Small intestine (tissue), 7 donors: ENCODE data around the gene CACNA2D1. TPM values are rescaled to one million over a fixed set of nuclear protein-coding genes. Genes with fewer than 3 reads are reported as not detected.

ENCODE experiments used
- DNase-seq, 2 donors: peaks; one replicate each; pipeline versions ENCODE4 v3.0.0 to v3.0.0-alpha.2; 2013
- FAIRE-seq: peaks from 2 replicates; lab custom pipeline; 2012; peaks lifted over from hg19 to GRCh38; lab: Jason Lieb, UNC
- H3K27ac ChIP-seq, 3 donors: one replicate each; pipeline ENCODE4 v1.5.1; 2013; ENCODE audit warnings: low read length in 2 of 3, mild to moderate bottlenecking in 2 of 3, control low read depth in 1 of 3, inconsistent platforms in 1 of 3, low read depth in 1 of 3, moderate library complexity in 1 of 3
- H3K27me3 ChIP-seq, 3 donors: one replicate each; pipeline ENCODE4 v1.6.1; 2013; ENCODE audit warnings: low read length in 3 of 3, inconsistent platforms in 1 of 3; ENCODE audit not compliant: control insufficient read depth in 3 of 3, insufficient read depth in 3 of 3
- H3K36me3 ChIP-seq, 3 donors: one replicate each; pipeline ENCODE4 v1.6.1; 2013; ENCODE audit warnings: low read length in 3 of 3, inconsistent platforms in 1 of 3, low read depth in 1 of 3, mild to moderate bottlenecking in 1 of 3, moderate library complexity in 1 of 3; ENCODE audit not compliant: control insufficient read depth in 3 of 3, insufficient read depth in 2 of 3
- H3K4me1 ChIP-seq, 3 donors: one replicate each; pipeline ENCODE4 v1.6.1; 2013; ENCODE audit warnings: low read length in 2 of 3, inconsistent platforms in 1 of 3, low read depth in 1 of 3, mild to moderate bottlenecking in 1 of 3, moderate library complexity in 1 of 3; ENCODE audit not compliant: control insufficient read depth in 3 of 3, insufficient read depth in 2 of 3
- H3K4me3 ChIP-seq, 3 donors: one replicate each; pipeline ENCODE4 v1.5.1; 2013; ENCODE audit warnings: low read length in 3 of 3, control low read depth in 1 of 3, inconsistent platforms in 1 of 3, low read depth in 1 of 3, mild to moderate bottlenecking in 1 of 3, moderate library complexity in 1 of 3
- H3K9me3 ChIP-seq, 2 donors: one replicate each; pipeline ENCODE4 v1.6.1; 2013; ENCODE audit warnings: low read depth in 1 of 2, low read length in 1 of 2; ENCODE audit not compliant: control insufficient read depth in 2 of 2, insufficient read depth in 1 of 2
- WGBS, 3 donors: extraction: QIAGEN DNeasy Blood & Tissue Kit; methylation state at CpG; one replicate each; pipeline ENCODE4 v1.1.7; 2013; 5-methylcytosine and 5-hydroxymethylcytosine counted together
- polyA plus RNA-seq, 4 donors: library from polyadenylated mRNA; stranded (reverse) in 3 of 4; unstranded in 1 of 4; fragments of 200-250 nt in 3 of 4; fragments of 120-200 nt in 1 of 4; gene quantifications; one replicate each; pipeline versions ENCODE4 v1.2.1 to v1.2.3, GENCODE V29; 2013
- donor health status: healthy with polysubstance abuse.
- donor health status: control.
- donor health status: control.
- donor health status: Bipolar disorder and iron deficiency.
- donor health status: healthy.

The CACNA2D1 gene
- polyA plus RNA-seq, 4 donors: 1.3 to 4.8 (median 2.7) TPM

DNA sequence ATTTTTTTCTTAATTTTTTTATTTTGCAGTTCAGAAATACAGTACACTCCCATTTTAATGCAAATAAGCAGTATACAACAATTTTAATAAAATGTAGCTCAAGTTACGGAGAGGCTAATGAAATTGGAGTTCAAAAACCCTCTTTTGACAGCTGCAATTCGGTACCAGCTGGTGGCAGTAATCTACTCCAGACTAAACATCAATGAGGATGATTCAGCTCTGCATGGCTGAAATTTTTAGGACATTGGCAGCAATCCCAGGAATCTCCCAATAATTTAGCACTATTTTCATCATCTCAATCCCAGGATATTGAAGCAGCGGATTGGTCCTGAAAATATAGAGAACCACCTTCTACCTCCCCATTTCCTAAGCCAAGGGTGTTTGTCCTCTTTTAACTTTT, 278.8 kb downstream of the CACNA2D1 start:
- H3K9me3 ChIP-seq: no peaks in the 10 kb centered on the region
- H3K4me1 ChIP-seq: no peaks in the 10 kb centered on the region
- no peaks in the 10 kb centered on the region for H3K27me3 ChIP-seq
- 43 to 60% (median 44%) methylated on average over 3 of the region's 3 CpGs for WGBS, 3 donors
- no peak overlapping the region for H3K4me3 ChIP-seq
- FAIRE-seq (no peak), DNase-seq (no peak)
- no peak overlapping the region for H3K27ac ChIP-seq
- no peaks in the 10 kb centered on the region for H3K36me3 ChIP-seq

GRCh38 chr7:82164410-82164809, 279.2 kb downstream of the CACNA2D1 start:
- no peak for FAIRE-seq
- 83 to 95% (median 88%) methylated on average over 1 of the region's 1 CpG for WGBS, 3 donors

DNA sequence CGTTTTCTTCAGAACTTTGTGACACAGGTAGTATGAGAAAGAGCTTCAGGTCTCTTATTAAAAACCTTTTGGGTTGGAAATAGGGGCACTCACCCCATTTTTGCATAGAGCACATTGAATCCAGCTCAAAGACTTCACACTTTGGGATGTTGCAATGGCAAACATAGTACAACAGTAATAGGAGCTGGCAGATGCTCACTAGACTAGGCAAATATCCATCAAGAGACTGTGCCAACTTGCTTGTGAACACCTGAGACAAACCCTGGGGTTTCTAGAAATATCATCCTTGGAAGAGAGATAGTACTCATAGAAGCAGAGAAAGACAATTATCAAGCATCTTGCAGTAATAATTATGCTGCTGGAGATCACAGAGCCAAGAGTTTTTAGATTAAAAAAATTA, 280.0 kb downstream of the CACNA2D1 start:
- H3K4me1 ChIP-seq: no peaks in the 10 kb centered on the region
- FAIRE-seq: no peak
- WGBS, 3 donors: 43 to 83% (median 67%) methylated on average over 1 of the region's 1 CpG
- no peak overlapping the region for H3K27ac ChIP-seq
- H3K36me3 ChIP-seq: no peaks in the 10 kb centered on the region
- no peak for DNase-seq
- H3K27me3 ChIP-seq: no peaks in the 10 kb centered on the region
- no peaks in the 10 kb centered on the region for H3K9me3 ChIP-seq
- H3K4me3 ChIP-seq: no peak overlapping the region

More at GRCh38 chr7:82164410-82164809, 279.2 kb downstream of the CACNA2D1 start:
- no peak overlapping the region for H3K4me3 ChIP-seq
- H3K27me3 ChIP-seq: no peaks in the 10 kb centered on the region
- H3K4me1 ChIP-seq: no peaks in the 10 kb centered on the region
- H3K27ac ChIP-seq: no peak overlapping the region
- H3K9me3 ChIP-seq: no peaks in the 10 kb centered on the region
- no peak for DNase-seq
- no peaks in the 10 kb centered on the region for H3K36me3 ChIP-seq

- H3K27me3 ChIP-seq: no peaks in the 10 kb centered on the region
- H3K4me3 ChIP-seq: no peak overlapping the region
- FAIRE-seq (no peak), DNase-seq (no peak)
- WGBS, 3 donors: 34 to 55% (median 53%) methylated on average over 2 of the region's 2 CpGs
- no peaks in the 10 kb centered on the region for H3K9me3 ChIP-seq
- no peak overlapping the region for H3K27ac ChIP-seq
- no peaks in the 10 kb centered on the region for H3K36me3 ChIP-seq
- H3K4me1 ChIP-seq: no peaks in the 10 kb centered on the region
Observed at GRCh38 chr7:82162289-82162688, 281.3 kb downstream of the CACNA2D1 start.

GRCh38 chr7:82158327-82158726, 285.2 kb downstream of the CACNA2D1 start:
- DNase-seq (no peak), FAIRE-seq (no peak)
- H3K27ac ChIP-seq: no peak overlapping the region
- no peaks in the 10 kb centered on the region for H3K36me3 ChIP-seq
- no peaks in the 10 kb centered on the region for H3K9me3 ChIP-seq
- no peaks in the 10 kb centered on the region for H3K27me3 ChIP-seq
- no peak overlapping the region for H3K4me3 ChIP-seq
- no peaks in the 10 kb centered on the region for H3K4me1 ChIP-seq

DNA sequence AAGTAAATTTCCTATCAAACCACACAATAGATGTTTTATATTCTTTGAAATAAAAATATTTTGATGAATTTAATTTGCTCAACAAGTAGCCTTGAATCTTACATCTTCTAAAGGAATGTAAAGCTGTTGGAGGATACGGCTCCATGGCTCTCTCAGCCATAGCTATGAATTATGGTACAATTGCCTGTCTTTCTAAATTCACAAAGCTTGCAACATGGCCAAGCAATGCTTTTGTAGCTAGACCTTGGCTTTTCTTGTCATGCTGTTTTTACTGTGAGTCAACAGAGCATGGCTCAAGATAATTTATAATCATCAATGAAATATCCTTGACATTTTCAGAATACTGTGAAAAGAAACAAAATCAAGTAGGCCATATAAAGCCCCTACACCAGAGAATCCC, 286.7 kb downstream of the CACNA2D1 start:
- Histone ChIP-seq H3K27ac (no peak overlapping the region), H3K4me3 (no peak overlapping the region), H3K27me3 (no peaks in the 10 kb centered on the region), H3K36me3 (no peaks in the 10 kb centered on the region), H3K4me1 (no peaks in the 10 kb centered on the region), H3K9me3 (no peaks in the 10 kb centered on the region)
- FAIRE-seq: no peak
- WGBS, 3 donors: 79 to 92% (median 83%) methylated on average over 1 of the region's 1 CpG
- DNase-seq: no peak

DNA sequence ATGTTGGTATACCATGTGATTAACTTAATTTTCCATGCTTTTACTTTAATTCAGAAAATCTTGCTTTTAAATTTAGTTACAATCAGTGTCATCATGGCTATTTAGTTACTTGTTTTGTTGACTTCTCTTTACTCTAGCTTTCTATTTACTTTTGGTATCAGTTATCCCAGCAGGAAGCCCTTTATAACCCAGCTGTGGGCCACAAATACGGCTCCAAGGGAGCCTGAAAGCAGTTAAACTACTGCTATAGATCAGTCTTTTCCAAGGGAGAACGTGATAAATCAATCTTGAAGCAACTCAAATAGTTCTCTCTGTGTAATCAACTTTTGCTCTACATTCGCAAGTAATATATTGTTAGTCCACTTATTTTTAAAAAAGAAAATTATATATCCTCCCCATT, 287.4 kb downstream of the CACNA2D1 start:
- no peaks in the 10 kb centered on the region for H3K4me1 ChIP-seq
- H3K36me3 ChIP-seq: no peaks in the 10 kb centered on the region
- DNase-seq (no peak), FAIRE-seq (no peak)
- H3K27me3 ChIP-seq: no peaks in the 10 kb centered on the region
- no peak overlapping the region for H3K27ac ChIP-seq
- 36 to 49% (median 46%) methylated on average over 3 of the region's 3 CpGs for WGBS, 3 donors
- no peaks in the 10 kb centered on the region for H3K9me3 ChIP-seq
- no peak overlapping the region for H3K4me3 ChIP-seq

DNA sequence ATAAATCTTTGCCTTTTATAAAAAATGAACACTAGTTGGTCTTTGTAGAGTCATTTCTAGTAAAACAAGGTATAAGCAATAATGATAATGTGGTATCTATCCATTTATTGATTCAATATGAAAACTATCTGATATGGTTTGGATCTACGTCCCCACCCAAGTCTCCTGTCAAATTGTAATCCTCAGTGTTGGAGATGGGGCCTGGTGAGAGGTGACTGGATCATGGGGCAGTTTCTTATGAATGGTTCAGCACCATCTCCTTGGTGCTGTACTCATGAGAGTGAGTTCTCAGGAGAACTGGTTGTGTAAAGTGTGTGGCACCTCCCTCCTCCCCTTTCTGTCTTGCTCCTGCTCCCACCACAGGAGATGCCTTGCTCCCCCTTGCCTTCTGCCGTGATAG, 288.8 kb downstream of the CACNA2D1 start:
- H3K9me3 ChIP-seq: no peaks in the 10 kb centered on the region
- WGBS, 3 donors: 54 to 80% (median 74%) methylated on average over 2 of the region's 2 CpGs
- FAIRE-seq (no peak), DNase-seq (no peak)
- no peaks in the 10 kb centered on the region for H3K27me3 ChIP-seq
- no peak overlapping the region for H3K27ac ChIP-seq
- no peaks in the 10 kb centered on the region for H3K36me3 ChIP-seq
- H3K4me3 ChIP-seq: no peak overlapping the region
- H3K4me1 ChIP-seq: no peaks in the 10 kb centered on the region

GRCh38 chr7:82153776-82154175, 289.8 kb downstream of the CACNA2D1 start:
- H3K36me3 ChIP-seq: no peaks in the 10 kb centered on the region
- no peak overlapping the region for H3K27ac ChIP-seq
- FAIRE-seq (no peak), DNase-seq (no peak)
- H3K27me3 ChIP-seq: no peaks in the 10 kb centered on the region
- no peaks in the 10 kb centered on the region for H3K4me1 ChIP-seq
- H3K4me3 ChIP-seq: no peak overlapping the region
- WGBS, 3 donors: 75 to 80% (median 78%) methylated on average over 2 of the region's 2 CpGs
- H3K9me3 ChIP-seq: no peaks in the 10 kb centered on the region
